GM12878 (cell line): ENCODE measurements around the gene ATP2C1. TPM values are rescaled to one million over a fixed set of nuclear protein-coding genes. Genes with fewer than 3 reads are reported as not detected.
A peak's percentile ranks its signal among the peaks of the same experiment; 100 is the strongest.

Experiments used
- ATAC-seq: fragments of 200-7000 bp; cut with Tn5 transposase; 3 replicates; pipeline ENCODE4 v1.9.1; 2020; ENCODE audit warnings: mild to moderate bottlenecking, moderate library complexity
- BruUV-seq: library from RNA; stranded (reverse); fragments of 400-500 nt; replicated peaks from 2 replicates; lab custom pipeline; 2021; lab: Mats Ljungman, UMichigan
- CTCF ChIA-PET: fragments of 300-600 bp; sonication (Branson Sonifier 250); formaldehyde crosslinking; extraction: SDS; loops from one replicate; lab custom pipeline; 2021; ENCODE audit warnings: inconsistent platforms; lab: Yijun Ruan, JAX
- POLR2A ChIA-PET: fragments of 350-600 bp; formaldehyde crosslinking; extraction: SDS; loops from one replicate; lab custom pipeline; 2021; ENCODE audit warnings: inconsistent platforms; lab: Charles Lee
- RAD21 ChIA-PET: fragments of 300-600 bp; sonication (Branson Sonifier 250); formaldehyde crosslinking; loops from one replicate; lab custom pipeline; 2023; ENCODE audit warnings: antibody characterized with exemption; ENCODE audit not compliant: unreplicated experiment; lab: Charles Lee
- SMC1A ChIA-PET: fragments of 300-600 bp; sonication (Branson Sonifier 250); formaldehyde crosslinking; loops from one replicate; lab custom pipeline; 2023; ENCODE audit not compliant: unreplicated experiment, uncharacterized antibody; lab: Charles Lee
- DNase-seq: peaks from one replicate; pipeline ENCODE4 v3.0.0-alpha.2; 2011; ENCODE audit warnings: low read depth, low spot score
- FAIRE-seq: peaks from 3 replicates; lab custom pipeline; 2011; peaks lifted over from hg19 to GRCh38; lab: Jason Lieb, UNC
- H2AFZ ChIP-seq: 2 replicates; pipeline ENCODE4 v1.6.0; 2011; ENCODE audit warnings: low read depth, low read length, control low read depth; ENCODE audit not compliant: control insufficient read depth
- H3K27ac ChIP-seq: 2 replicates; pipeline ENCODE4 v1.5.1; 2011; ENCODE audit warnings: control low read depth; ENCODE audit not compliant: control insufficient read depth, insufficient read depth
- H3K27me3 ChIP-seq, 2 experiments: replicated peaks in 1 of 2; 2 replicates each; pipeline versions ENCODE4 v1.6.0 to v1.6.1; 2011; ENCODE audit warnings: low read length in 1 of 2; ENCODE audit not compliant: control insufficient read depth in 2 of 2, insufficient read depth in 2 of 2
- H3K36me3 ChIP-seq, 2 experiments: 2 replicates each; pipeline ENCODE4 v1.5.1; 2011; ENCODE audit warnings: low read length in 1 of 2; ENCODE audit not compliant: control insufficient read depth in 2 of 2, insufficient read depth in 2 of 2
- H3K4me1 ChIP-seq: 2 replicates; pipeline ENCODE4 v1.6.1; 2011; ENCODE audit warnings: mild to moderate bottlenecking, low read length, moderate library complexity, mixed read lengths; ENCODE audit not compliant: control insufficient read depth, insufficient read depth
- H3K4me2 ChIP-seq: 2 replicates; pipeline ENCODE4 v1.6.0; 2011; ENCODE audit warnings: control low read depth; ENCODE audit not compliant: control insufficient read depth, insufficient read depth
- H3K4me3 ChIP-seq: fragments of 200-600 bp; sonication (generic); 2 replicates; pipeline ENCODE4 v1.5.1; 2016
- H3K79me2 ChIP-seq: 2 replicates; pipeline ENCODE4 v1.6.0; 2011; ENCODE audit warnings: low read length; ENCODE audit not compliant: control insufficient read depth, insufficient read depth
- H3K9ac ChIP-seq: 2 replicates; pipeline ENCODE4 v1.8.0; 2011; ENCODE audit warnings: low read length, control low read depth, mixed read lengths; ENCODE audit not compliant: control insufficient read depth, insufficient read depth
- H3K9me3 ChIP-seq: replicated peaks from 3 replicates; pipeline ENCODE4 v1.5.1; 2011; ENCODE audit warnings: mild to moderate bottlenecking, low read length; ENCODE audit not compliant: control insufficient read depth, insufficient read depth
- H4K20me1 ChIP-seq: 2 replicates; pipeline ENCODE4 v1.6.0; 2011; ENCODE audit not compliant: control insufficient read depth, insufficient read depth
- BACH1 ChIP-seq: fragments of 450-650 bp; IDR thresholded peaks from 2 replicates; pipeline ENCODE4 v1.6.1; 2017; ENCODE audit warnings: mild to moderate bottlenecking, borderline replicate concordance
- ELK1 ChIP-seq: IDR thresholded peaks from 2 replicates; pipeline ENCODE4 v1.6.1; 2012; ENCODE audit warnings: low read depth, low read length, improper control_type of control experiment
- RAD51 ChIP-seq: fragments of 450-650 bp; IDR thresholded peaks from 2 replicates; pipeline ENCODE4 v1.6.1; 2016; ENCODE audit warnings: moderate library complexity, mild to moderate bottlenecking, inconsistent platforms
- ZBTB40 ChIP-seq: fragments of 450-650 bp; IDR thresholded peaks from 2 replicates; pipeline ENCODE4 v1.6.1; 2016; ENCODE audit warnings: mild to moderate bottlenecking, moderate library complexity, borderline replicate concordance
- WGBS: methylation state at CpG from one replicate; pipeline ENCODE4 v1.1.6; 2016; ENCODE audit warnings: low lambda C conversion rate; ENCODE audit not compliant: insufficient replicate concordance, insufficient coverage; ENCODE audit errors: missing lambda C conversion rate; 5-methylcytosine and 5-hydroxymethylcytosine counted together
- in situ Hi-C: fragments of 300-500 bp; cut with MboI; formaldehyde crosslinking; loops from 9 replicates; pipeline ENCODE4 v1.14.3; 2018; ENCODE audit warnings: mixed read lengths
- intact Hi-C: fragments of 100-400 bp; cut with micrococcal nuclease; formaldehyde crosslinking; loops from one replicate; pipeline ENCODE4 v1.14.2; 2022; ENCODE audit not compliant: unreplicated experiment
- polyA plus RNA-seq, 11 experiments: library from polyadenylated mRNA; depleted of rRNA in 4 of 11; unstranded in 6 of 11; stranded (reverse) in 5 of 11; fragments of >200 nt; fragmentation: Nextera tagmentation in 4 of 11; fragmentation: Illumina TruSeq in 1 of 11; extraction: Ambion mirVana in 4 of 11; extraction: Trizol in 1 of 11; gene quantifications; 1 replicate in 1 of 11; 2 replicates in 10 of 11; pipeline versions ENCODE4 v1.2.1 to v1.2.3, GENCODE V29; 2011 to 2016; ENCODE audit warnings: inconsistent platforms in 2 of 11, missing spikeins in 2 of 11, low read depth in 1 of 11
- total RNA-seq, 4 experiments: library from RNA; depleted of rRNA in 3 of 4; stranded (reverse); fragments of >200 nt in 3 of 4; fragmentation: Illumina TruSeq in 1 of 4; extraction: Trizol in 1 of 4; gene quantifications; 2 replicates each; pipeline versions ENCODE4 v1.2.1 to v1.2.3, GENCODE V29; 2013 to 2021

ATP2C1 gene
- total and polyA plus RNA-seq, 10 of the 15 experiments (the other 5 are each of a cell fraction or from before 2014, with no cell fraction given), result 20.6 to 116 (median 55.1) TPM

GRCh38 chr3:131007782-131008181 is 113.9 kb downstream of the ATP2C1 start (continued):
- TF ChIP-seq ELK1 (no peak), BACH1 (no peak)
- TF ChIP-seq, all 136 proteins: peak for 0

- ChIA-PET CTCF (interaction anchor here (1.0 kb wide), 1 partner anchor 345 kb away, joined by 3 read pairs; no protein-coding TSS in a partner anchor), RAD21 (no interaction called here), SMC1A (interaction anchor here (1.0 kb wide), 1 partner anchor 10 kb away, joined by 4 read pairs; no protein-coding TSS in a partner anchor), POLR2A (no interaction called here)
- BruUV-seq, result no TSS peak
- Histone ChIP-seq H3K9ac (no peak overlapping the region), H3K27ac (no peak overlapping the region), H3K4me3 (no peak overlapping the region), H3K27me3 (no peaks in the 10 kb centered on the region), H3K79me2 (no peaks in the 10 kb centered on the region), H3K9me3 (no peaks in the 10 kb centered on the region), H4K20me1 (no peaks in the 10 kb centered on the region), H3K36me3 (peaks cover 2 to 13% of the 10 kb centered on the region in 2 experiments), H2AFZ (no peak overlapping the region), H3K4me1 (no peaks in the 10 kb centered on the region), H3K4me2 (no peak overlapping the region)
- intact Hi-C loops (no loop called here), in situ Hi-C loops (no loop called here)
- no peak for DNase-seq
- TF ChIP-seq RAD51, result no peak
- TF ChIP-seq ZBTB40, result peak; percentile 72
- no peak for FAIRE-seq
- WGBS, result 89% methylated on average over 1 of the region's 1 CpG
- no peak for ATAC-seq
These were observed 114.4 kb downstream of the ATP2C1 start for GRCh38 chr3:131008326-131008725.
